ENCODE measurements around the gene ARHGEF10L.

ARHGEF10L gene

GRCh38 chr1:17667641-17668040 lies 128.1 kb downstream of the ARHGEF10L start:
- ATAC-seq = no peak
- Mint-ChIP-seq H3K4me1 (no peaks in the 10 kb centered on the region), H3K27ac (no peak overlapping the region), H3K9me3 (no peaks in the 10 kb centered on the region), H3K27me3 (no peaks in the 10 kb centered on the region), H3K4me3 (no peak overlapping the region)
- no peak for DNase-seq

DNA sequence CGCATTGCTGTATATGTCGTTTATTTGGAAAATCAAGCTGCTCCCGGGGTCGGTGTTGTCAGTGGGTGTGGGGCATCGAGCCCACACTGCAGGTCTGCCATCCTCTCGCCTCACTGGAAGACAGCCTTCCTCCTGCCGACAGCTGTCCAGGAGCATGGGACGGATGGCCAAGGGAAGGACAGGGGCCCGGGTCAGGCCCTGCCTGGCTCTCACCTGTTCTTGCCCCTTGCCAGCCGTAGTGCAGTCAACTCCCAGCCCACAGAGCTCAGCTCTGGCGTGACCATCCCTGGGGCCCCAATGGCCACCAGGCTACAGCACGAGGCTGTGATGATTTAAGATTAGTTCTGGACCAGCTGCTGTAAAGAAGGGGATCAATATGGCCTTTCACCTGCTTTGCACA lies 128.7 kb downstream of the ARHGEF10L start:
- Mint-ChIP-seq H3K9me3 (no peaks in the 10 kb centered on the region), H3K27me3 (no peaks in the 10 kb centered on the region), H3K4me1 (no peaks in the 10 kb centered on the region), H3K4me3 (no peak overlapping the region), H3K27ac (no peak overlapping the region)
- ATAC-seq (no peak), DNase-seq (no peak)

- H3K4me1 Mint-ChIP-seq = no peaks in the 10 kb centered on the region
- H3K27ac Mint-ChIP-seq = no peak overlapping the region
- H3K9me3 Mint-ChIP-seq = no peaks in the 10 kb centered on the region
- ATAC-seq (no peak), DNase-seq (no peak)
- H3K4me3 Mint-ChIP-seq = no peak overlapping the region
- no peaks in the 10 kb centered on the region for H3K27me3 Mint-ChIP-seq
Observed at GRCh38 chr1:17668624-17669175, 129.2 kb downstream of the ARHGEF10L start.

GRCh38 chr1:17669305-17669704 lies 129.8 kb downstream of the ARHGEF10L start:
- Mint-ChIP-seq H3K27me3 (no peaks in the 10 kb centered on the region), H3K4me1 (no peaks in the 10 kb centered on the region), H3K9me3 (no peaks in the 10 kb centered on the region)

GRCh38 chr1:17669866-17670451 lies 130.5 kb downstream of the ARHGEF10L start:
- H3K4me3 Mint-ChIP-seq = no peak overlapping the region
- H3K27ac Mint-ChIP-seq = peak overlapping the region in 1 of 2 donors; percentile 29
- ATAC-seq = no peak

More at GRCh38 chr1:17669305-17669704, 129.8 kb downstream of the ARHGEF10L start:
- ATAC-seq = no peak
- no peak overlapping the region for H3K27ac Mint-ChIP-seq
- H3K4me3 Mint-ChIP-seq = no peak overlapping the region
- DNase-seq = no peak

DNA sequence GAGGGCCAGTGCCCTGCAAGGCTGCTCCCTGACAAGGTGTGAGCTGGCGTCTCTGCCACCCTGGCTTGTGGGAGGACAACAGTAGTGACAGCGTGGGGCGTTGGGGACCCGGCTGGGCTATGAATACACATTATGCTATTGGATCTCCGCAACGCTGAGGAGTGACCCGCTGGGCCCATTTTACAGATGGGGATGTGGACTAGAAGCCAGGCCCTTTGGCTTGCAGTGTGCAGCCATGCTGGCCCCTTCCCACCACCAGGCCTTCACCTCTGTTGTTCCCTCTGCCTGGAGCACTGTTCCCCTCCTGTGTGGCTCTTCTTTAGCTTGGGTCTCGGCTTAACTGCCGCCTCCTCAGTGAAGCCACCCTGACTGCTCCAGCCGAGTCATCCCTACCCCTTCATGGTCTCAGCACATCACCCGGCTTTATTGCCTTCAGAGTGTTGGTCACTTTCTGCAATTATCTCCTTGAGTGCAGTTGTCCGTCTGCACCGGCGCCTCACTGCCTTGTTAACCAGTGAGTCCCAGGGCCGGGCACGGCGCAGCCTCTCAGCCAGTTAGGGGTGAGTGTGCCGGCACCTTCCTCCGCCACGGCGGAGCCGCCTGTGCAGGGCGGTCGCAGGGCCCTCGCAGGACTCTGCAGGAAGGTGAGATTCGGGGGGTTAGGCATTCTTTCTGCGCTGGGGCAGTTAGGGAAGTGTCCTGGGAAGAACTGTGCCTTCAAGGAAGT lies 131.3 kb downstream of the ARHGEF10L start:
- Mint-ChIP-seq H3K4me3 (no peak overlapping the region), H3K27ac (peak overlapping the region in 1 of 2 donors; percentile 55), H3K27me3 (no peaks in the 10 kb centered on the region), H3K9me3 (peaks cover 0 to 7% of the 10 kb centered on the region in 2 donors), H3K4me1 (no peaks in the 10 kb centered on the region)
- DNase-seq (no peak), ATAC-seq (no peak)

More at GRCh38 chr1:17669866-17670451, 130.5 kb downstream of the ARHGEF10L start:
- Mint-ChIP-seq H3K27me3 (no peaks in the 10 kb centered on the region), H3K9me3 (no peaks in the 10 kb centered on the region), H3K4me1 (no peaks in the 10 kb centered on the region)
- DNase-seq = no peak

GRCh38 chr1:17671314-17671705 lies 131.8 kb downstream of the ARHGEF10L start:
- H3K27ac Mint-ChIP-seq = no peak overlapping the region
- no peak overlapping the region for H3K4me3 Mint-ChIP-seq
- H3K27me3 Mint-ChIP-seq = no peaks in the 10 kb centered on the region
- peaks cover 0 to 11% of the 10 kb centered on the region in 2 donors for H3K9me3 Mint-ChIP-seq
- no peaks in the 10 kb centered on the region for H3K4me1 Mint-ChIP-seq
- DNase-seq (no peak), ATAC-seq (no peak)

- ATAC-seq (no peak), DNase-seq (no peak)
- peaks cover 0 to 11% of the 10 kb centered on the region in 2 donors for H3K9me3 Mint-ChIP-seq
- H3K27ac Mint-ChIP-seq = no peak overlapping the region
- no peak overlapping the region for H3K4me3 Mint-ChIP-seq
- no peaks in the 10 kb centered on the region for H3K4me1 Mint-ChIP-seq
- no peaks in the 10 kb centered on the region for H3K27me3 Mint-ChIP-seq
Observed at GRCh38 chr1:17671741-17672140, 132.2 kb downstream of the ARHGEF10L start.

DNA sequence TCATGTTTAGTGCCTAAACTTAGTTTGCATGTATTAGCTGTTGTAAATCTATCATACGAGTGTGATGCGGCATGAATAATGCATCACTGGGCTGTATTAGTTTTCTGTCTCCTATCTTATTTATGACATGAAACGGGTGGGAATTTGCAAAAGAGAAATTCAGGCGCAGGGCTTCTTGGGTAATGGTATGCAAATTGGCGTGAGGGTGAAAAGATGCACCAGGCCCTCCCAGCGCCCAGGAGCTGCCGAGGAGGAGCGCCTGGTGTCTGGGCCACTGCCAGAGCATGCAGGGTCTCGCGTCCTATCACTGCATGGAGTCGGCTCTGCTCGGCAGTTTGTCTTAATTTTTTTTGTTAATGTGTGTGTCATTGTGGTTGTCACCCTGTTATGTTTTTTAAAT lies 132.7 kb downstream of the ARHGEF10L start:
- Mint-ChIP-seq H3K27me3 (peaks cover 4% of the 10 kb centered on the region), H3K4me3 (no peak overlapping the region), H3K27ac (no peak overlapping the region), H3K4me1 (peaks cover 1% of the 10 kb centered on the region), H3K9me3 (peaks cover 0 to 11% of the 10 kb centered on the region in 2 donors)
- no peak for ATAC-seq
- no peak for DNase-seq

DNA sequence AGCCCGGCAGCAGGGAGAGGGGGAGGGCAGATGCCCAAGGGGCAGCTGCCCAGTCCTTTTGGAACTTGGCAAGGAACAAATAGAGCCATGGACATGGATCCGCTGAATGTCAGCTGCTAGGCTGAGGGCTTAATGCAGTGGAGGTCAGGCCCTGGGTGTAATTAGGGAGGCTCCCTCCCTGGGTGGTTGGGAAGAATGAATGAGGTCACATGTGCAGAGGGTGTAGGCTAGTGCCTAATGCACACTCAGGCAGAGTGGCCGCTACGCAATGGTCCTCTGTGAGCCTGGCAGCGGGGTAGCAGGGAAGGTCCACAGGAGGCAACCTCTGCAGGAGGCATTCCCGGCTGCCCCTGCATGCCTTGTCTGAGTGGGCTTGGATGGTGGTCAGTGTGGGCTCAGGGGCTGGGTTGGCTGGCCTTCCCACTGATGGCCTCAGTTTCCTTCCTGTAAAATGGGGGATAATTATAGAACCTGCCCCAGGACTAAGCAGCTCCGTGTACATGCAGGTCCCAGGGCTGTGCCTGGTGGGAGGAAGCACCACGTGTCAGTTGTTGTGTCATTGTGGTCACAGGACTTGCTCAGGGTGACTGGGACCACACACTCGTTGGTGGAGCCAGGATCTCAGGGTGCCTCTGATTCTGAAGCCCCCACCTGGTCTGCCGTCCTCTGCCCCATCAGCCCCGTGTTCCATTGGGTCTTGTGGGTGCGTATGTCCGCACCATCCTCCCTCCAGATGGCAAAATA lies 134.0 kb downstream of the ARHGEF10L start:
- DNase-seq (no peak), ATAC-seq (no peak)
- peaks cover 0 to 11% of the 10 kb centered on the region in 2 donors for H3K9me3 Mint-ChIP-seq
- H3K4me1 Mint-ChIP-seq = peaks cover 4% of the 10 kb centered on the region
- no peak overlapping the region for H3K27ac Mint-ChIP-seq
- H3K27me3 Mint-ChIP-seq = peaks cover 8% of the 10 kb centered on the region
- H3K4me3 Mint-ChIP-seq = no peak overlapping the region

DNA sequence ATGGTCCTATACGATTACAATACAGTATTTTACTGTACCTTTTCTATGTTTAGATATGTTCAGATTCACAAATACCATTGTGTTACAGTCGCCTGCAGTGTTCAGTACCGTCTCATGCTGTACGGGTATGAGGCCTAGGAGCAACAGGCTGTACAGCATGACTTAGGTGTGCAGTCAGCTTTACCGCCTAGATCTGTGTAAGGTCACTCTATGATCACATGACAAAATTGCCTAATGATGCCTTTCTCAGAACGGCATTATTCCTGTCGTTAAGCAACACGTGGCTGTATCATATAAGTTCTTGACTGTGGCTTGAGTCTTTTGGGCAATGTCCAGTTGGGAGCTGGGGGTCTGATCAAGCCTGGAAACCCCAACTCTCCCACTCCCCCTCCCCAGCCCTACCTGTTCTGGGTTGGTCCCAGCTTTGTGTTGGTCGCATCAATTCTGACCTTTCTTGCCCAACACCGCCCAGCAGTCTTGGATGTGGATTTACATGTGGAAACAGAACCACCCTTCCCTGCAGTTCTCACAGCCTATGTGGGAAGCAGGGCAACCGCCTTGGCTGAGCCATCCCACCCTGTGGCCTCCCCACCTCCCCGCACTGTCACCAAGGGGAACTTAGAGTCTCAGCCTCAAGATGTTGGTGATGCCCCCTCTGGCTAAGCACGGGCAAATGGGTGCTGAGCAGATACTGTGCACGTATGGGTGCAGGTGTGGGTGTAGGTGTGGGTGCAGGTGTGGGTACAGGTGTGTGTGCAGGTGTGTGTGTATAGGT lies 135.4 kb downstream of the ARHGEF10L start:
- DNase-seq = no peak

GRCh38 chr1:17675744-17676143 lies 136.2 kb downstream of the ARHGEF10L start:
- no peak overlapping the region for H3K27ac Mint-ChIP-seq
- peaks cover 0 to 11% of the 10 kb centered on the region in 2 donors for H3K9me3 Mint-ChIP-seq
- no peak overlapping the region for H3K4me3 Mint-ChIP-seq
- H3K27me3 Mint-ChIP-seq = peaks cover 8% of the 10 kb centered on the region
- ATAC-seq (no peak), DNase-seq (no peak)
- H3K4me1 Mint-ChIP-seq = peaks cover 4% of the 10 kb centered on the region

More for the DNA sequence above, 135.4 kb downstream of the ARHGEF10L start:
- no peak for ATAC-seq
- Mint-ChIP-seq H3K27me3 (peaks cover 8% of the 10 kb centered on the region), H3K4me1 (peaks cover 4% of the 10 kb centered on the region), H3K27ac (no peak overlapping the region), H3K9me3 (peaks cover 0 to 11% of the 10 kb centered on the region in 2 donors), H3K4me3 (no peak overlapping the region)

- no peak for DNase-seq
Observed at GRCh38 chr1:17676387-17677060, 137.0 kb downstream of the ARHGEF10L start.

GRCh38 chr1:17678011-17678410 lies 138.5 kb downstream of the ARHGEF10L start:
- H3K9me3 Mint-ChIP-seq = peaks cover 0 to 11% of the 10 kb centered on the region in 2 donors
- H3K4me1 Mint-ChIP-seq = peaks cover 4% of the 10 kb centered on the region
- H3K27ac Mint-ChIP-seq = no peak overlapping the region
- no peak for ATAC-seq
- H3K4me3 Mint-ChIP-seq = no peak overlapping the region
- no peak for DNase-seq
- peaks cover 8% of the 10 kb centered on the region for H3K27me3 Mint-ChIP-seq

More at GRCh38 chr1:17676387-17677060, 137.0 kb downstream of the ARHGEF10L start:
- ATAC-seq = no peak
- H3K27ac Mint-ChIP-seq = no peak overlapping the region
- peaks cover 8% of the 10 kb centered on the region for H3K27me3 Mint-ChIP-seq
- no peak overlapping the region for H3K4me3 Mint-ChIP-seq
- peaks cover 4% of the 10 kb centered on the region for H3K4me1 Mint-ChIP-seq
- H3K9me3 Mint-ChIP-seq = peaks cover 0 to 11% of the 10 kb centered on the region in 2 donors
